ENCODE measurements around the gene PPIA. TPM values are rescaled to one million over a fixed set of nuclear protein-coding genes. Genes with fewer than 3 reads are reported as not detected.
"Not testable (repeated sequence)": the region's sequence is repeated elsewhere in the genome, so short reads cannot be mapped to it uniquely, and the experiment has no call there.

The PPIA gene
- total and polyA plus RNA-seq, 3 donors from 2014 or later, result 616 to 918 (median 873) TPM

GRCh38 chr7:44823255-44823781, 26.8 kb downstream of the PPIA start:
- Histone ChIP-seq H3K9me3 (no peaks in the 10 kb centered on the region), H3K4me1 (peaks cover 4% of the 10 kb centered on the region), H3K27me3 (no peaks in the 10 kb centered on the region), H3K4me3 (no peak overlapping the region), H3K27ac (no peak overlapping the region), H3K36me3 (ENCODE audit: low read depth, missing control alignments) (no peaks in the 10 kb centered on the region)
- WGBS, 2 donors, result 81 to 87% methylated on average over 5 of the region's 5 CpGs
- TF ChIP-seq, protein P1, sequence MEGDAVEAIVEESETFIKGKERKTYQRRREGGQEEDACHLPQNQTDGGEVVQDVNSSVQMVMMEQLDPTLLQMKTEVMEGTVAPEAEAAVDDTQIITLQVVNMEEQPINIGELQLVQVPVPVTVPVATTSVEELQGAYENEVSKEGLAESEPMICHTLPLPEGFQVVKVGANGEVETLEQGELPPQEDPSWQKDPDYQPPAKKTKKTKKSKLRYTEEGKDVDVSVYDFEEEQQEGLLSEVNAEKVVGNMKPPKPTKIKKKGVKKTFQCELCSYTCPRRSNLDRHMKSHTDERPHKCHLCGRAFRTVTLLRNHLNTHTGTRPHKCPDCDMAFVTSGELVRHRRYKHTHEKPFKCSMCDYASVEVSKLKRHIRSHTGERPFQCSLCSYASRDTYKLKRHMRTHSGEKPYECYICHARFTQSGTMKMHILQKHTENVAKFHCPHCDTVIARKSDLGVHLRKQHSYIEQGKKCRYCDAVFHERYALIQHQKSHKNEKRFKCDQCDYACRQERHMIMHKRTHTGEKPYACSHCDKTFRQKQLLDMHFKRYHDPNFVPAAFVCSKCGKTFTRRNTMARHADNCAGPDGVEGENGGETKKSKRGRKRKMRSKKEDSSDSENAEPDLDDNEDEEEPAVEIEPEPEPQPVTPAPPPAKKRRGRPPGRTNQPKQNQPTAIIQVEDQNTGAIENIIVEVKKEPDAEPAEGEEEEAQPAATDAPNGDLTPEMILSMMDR (IDR thresholded peaks at IDR 0.05), result no peak
- TF ChIP-seq POLR2A (IDR thresholded peaks at IDR 0.05), result no peak
- no peak for DNase-seq
- intact Hi-C loops (cut with DNase I; ENCODE audit: low total_unique reads), result no loop called here

DNA sequence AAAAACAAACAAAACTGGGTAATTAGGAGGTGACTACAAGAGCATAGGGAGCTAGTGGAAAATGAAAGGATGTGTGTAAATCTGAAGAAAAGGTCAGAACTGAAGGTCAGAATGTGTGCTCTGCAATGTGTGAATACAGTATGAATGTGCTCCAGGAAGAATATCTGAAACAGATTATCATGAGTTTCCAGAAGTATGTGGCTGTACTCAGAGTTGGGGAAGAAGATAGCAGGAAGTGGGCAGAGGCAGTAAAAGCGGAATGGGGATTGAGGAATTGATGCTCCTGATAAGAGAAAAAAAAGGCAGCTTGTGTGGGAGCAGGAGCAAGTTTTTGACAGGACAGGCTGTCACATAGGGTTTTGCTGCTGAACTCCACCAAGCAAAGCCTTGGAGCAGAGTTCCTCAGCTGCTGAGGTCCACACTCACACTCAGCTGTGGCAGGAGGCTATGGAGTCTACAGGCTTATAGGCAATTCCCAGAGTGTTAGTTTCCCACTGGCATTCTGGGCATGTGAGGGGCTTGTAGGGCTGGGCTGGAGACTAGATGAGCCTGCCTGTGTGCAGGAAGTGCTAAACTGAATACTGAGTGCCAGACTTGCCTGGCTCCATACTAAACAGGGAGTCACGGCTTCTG, 28.5 kb downstream of the PPIA start:
- Histone ChIP-seq H3K27ac (no peak overlapping the region), H3K4me1 (peaks cover 4% of the 10 kb centered on the region), H3K9me3 (no peaks in the 10 kb centered on the region), H3K36me3 (ENCODE audit: low read depth, missing control alignments) (no peaks in the 10 kb centered on the region), H3K4me3 (no peak overlapping the region), H3K27me3 (no peaks in the 10 kb centered on the region)
- 63 to 70% methylated on average over 2 of the region's 2 CpGs for WGBS, 2 donors
- TF ChIP-seq POLR2A (IDR thresholded peaks at IDR 0.05), result no peak
- TF ChIP-seq, protein P1 (IDR thresholded peaks at IDR 0.05), result no peak
- intact Hi-C loops (cut with DNase I; ENCODE audit: low total_unique reads), result no loop called here
- DNase-seq, result no peak

DNA sequence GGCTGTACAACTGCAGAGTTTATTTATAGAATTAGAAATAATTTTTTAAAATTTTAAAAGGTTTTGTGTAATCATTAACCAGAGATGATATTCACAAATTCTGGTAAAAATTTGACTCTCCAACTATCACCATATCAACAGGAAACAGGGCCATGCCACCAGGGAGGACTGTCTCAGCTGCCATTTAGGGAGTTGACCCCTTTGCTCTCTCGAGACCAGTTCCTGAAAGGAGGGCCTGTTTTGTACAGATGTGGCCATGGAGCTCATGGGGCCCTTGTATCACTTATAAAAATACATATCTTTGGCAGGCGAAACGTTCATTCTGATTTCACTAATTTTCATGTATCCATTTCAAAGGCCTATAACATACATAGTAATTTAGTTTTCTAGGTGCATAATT, 31.1 kb downstream of the PPIA start:
- Histone ChIP-seq H3K27me3 (no peaks in the 10 kb centered on the region), H3K9me3 (no peaks in the 10 kb centered on the region), H3K36me3 (ENCODE audit: low read depth, missing control alignments) (no peaks in the 10 kb centered on the region), H3K4me3 (no peak overlapping the region), H3K4me1 (peaks cover 4% of the 10 kb centered on the region), H3K27ac (no peak overlapping the region)
- no peak for TF ChIP-seq POLR2A (IDR thresholded peaks at IDR 0.05)
- TF ChIP-seq, protein P1 (IDR thresholded peaks at IDR 0.05), result no peak
- DNase-seq, result no peak
- 67 to 71% methylated on average over 3 of the region's 3 CpGs for WGBS, 2 donors
- intact Hi-C loops (cut with DNase I; ENCODE audit: low total_unique reads), result no loop called here

DNA sequence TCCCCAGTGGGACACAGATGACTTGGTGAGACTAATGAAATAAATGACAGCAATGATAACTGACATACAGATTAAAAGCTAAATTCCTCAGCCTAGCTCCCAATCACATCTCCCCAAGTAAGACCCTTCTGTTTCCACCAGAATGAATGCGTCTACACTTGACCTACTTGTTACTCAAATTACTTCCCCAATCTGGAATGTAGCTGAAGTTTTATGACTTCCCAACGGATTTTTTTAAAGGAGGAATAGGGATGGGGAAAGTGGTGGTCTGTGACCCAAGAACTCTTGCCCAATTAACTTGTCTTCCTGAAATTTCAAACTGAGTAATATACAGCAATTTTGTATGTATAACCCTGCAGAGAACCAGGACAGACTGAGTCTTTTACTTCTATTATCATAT, 42.3 kb downstream of the PPIA start:
- Histone ChIP-seq H3K36me3 (ENCODE audit: low read depth, missing control alignments) (no peaks in the 10 kb centered on the region), H3K27ac (no peak overlapping the region), H3K4me1 (no peaks in the 10 kb centered on the region), H3K27me3 (no peaks in the 10 kb centered on the region), H3K4me3 (no peak overlapping the region), H3K9me3 (no peaks in the 10 kb centered on the region)
- no peak for TF ChIP-seq POLR2A (IDR thresholded peaks at IDR 0.05)
- TF ChIP-seq, protein P1 (IDR thresholded peaks at IDR 0.05), result no peak
- 60 to 72% methylated on average over 2 of the region's 2 CpGs for WGBS, 2 donors
- DNase-seq, result no peak
- intact Hi-C loops (cut with DNase I; ENCODE audit: low total_unique reads), result no loop called here

GRCh38 chr7:44842675-44843074, 46.2 kb downstream of the PPIA start:
- WGBS, 2 donors, result 87 to 88% methylated on average over 8 of the region's 8 CpGs
- intact Hi-C loops (cut with DNase I; ENCODE audit: low total_unique reads); H3K36me3 ChIP-seq (ENCODE audit: low read depth, missing control alignments); H3K4me1 ChIP-seq; H3K9me3 ChIP-seq; H3K27ac ChIP-seq; H3K4me3 ChIP-seq; H3K27me3 ChIP-seq; DNase-seq: not testable (repeated sequence)

DNA sequence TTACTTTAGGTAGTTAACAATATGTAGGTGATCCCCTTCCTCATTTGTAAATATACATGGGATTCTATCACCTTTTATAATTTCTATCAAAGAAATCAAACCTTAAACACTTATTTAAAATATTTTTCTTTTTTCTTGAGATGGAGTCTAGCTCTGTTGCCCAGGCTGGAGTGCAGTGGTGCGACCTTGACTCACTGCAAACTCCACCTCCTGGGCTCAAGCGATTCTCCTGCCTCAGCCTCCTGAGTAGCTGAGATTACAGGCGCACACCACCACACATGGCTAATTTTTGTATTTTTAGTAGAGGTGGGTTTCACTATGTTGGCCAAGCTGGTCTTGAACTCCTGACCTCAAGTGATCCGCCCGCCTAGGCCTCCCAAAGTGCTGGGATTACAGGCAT, 47.0 kb downstream of the PPIA start:
- H3K27ac ChIP-seq; H3K9me3 ChIP-seq; H3K4me1 ChIP-seq; H3K27me3 ChIP-seq; H3K4me3 ChIP-seq; intact Hi-C loops (cut with DNase I; ENCODE audit: low total_unique reads); DNase-seq; H3K36me3 ChIP-seq (ENCODE audit: low read depth, missing control alignments): not testable (repeated sequence)
- 95 to 96% methylated on average over 5 of the region's 5 CpGs for WGBS, 2 donors

All from testis (tissue), 3 donors.